Small intestine (tissue), 7 donors: ENCODE measurements around the gene SERP1. TPM values are rescaled to one million over a fixed set of nuclear protein-coding genes. Genes with fewer than 3 reads are reported as not detected.

Experiments
- DNase-seq, 2 donors: peaks; one replicate each; pipeline versions ENCODE4 v3.0.0 to v3.0.0-alpha.2; 2013
- FAIRE-seq: peaks from 2 replicates; lab custom pipeline; 2012; peaks lifted over from hg19 to GRCh38; lab: Jason Lieb, UNC
- H3K27ac ChIP-seq, 3 donors: one replicate each; pipeline ENCODE4 v1.5.1; 2013; ENCODE audit warnings: low read length in 2 of 3, mild to moderate bottlenecking in 2 of 3, control low read depth in 1 of 3, inconsistent platforms in 1 of 3, low read depth in 1 of 3, moderate library complexity in 1 of 3
- H3K27me3 ChIP-seq, 3 donors: one replicate each; pipeline ENCODE4 v1.6.1; 2013; ENCODE audit warnings: low read length in 3 of 3, inconsistent platforms in 1 of 3; ENCODE audit not compliant: control insufficient read depth in 3 of 3, insufficient read depth in 3 of 3
- H3K36me3 ChIP-seq, 3 donors: one replicate each; pipeline ENCODE4 v1.6.1; 2013; ENCODE audit warnings: low read length in 3 of 3, inconsistent platforms in 1 of 3, low read depth in 1 of 3, mild to moderate bottlenecking in 1 of 3, moderate library complexity in 1 of 3; ENCODE audit not compliant: control insufficient read depth in 3 of 3, insufficient read depth in 2 of 3
- H3K4me1 ChIP-seq, 3 donors: one replicate each; pipeline ENCODE4 v1.6.1; 2013; ENCODE audit warnings: low read length in 2 of 3, inconsistent platforms in 1 of 3, low read depth in 1 of 3, mild to moderate bottlenecking in 1 of 3, moderate library complexity in 1 of 3; ENCODE audit not compliant: control insufficient read depth in 3 of 3, insufficient read depth in 2 of 3
- H3K4me3 ChIP-seq, 3 donors: one replicate each; pipeline ENCODE4 v1.5.1; 2013; ENCODE audit warnings: low read length in 3 of 3, control low read depth in 1 of 3, inconsistent platforms in 1 of 3, low read depth in 1 of 3, mild to moderate bottlenecking in 1 of 3, moderate library complexity in 1 of 3
- H3K9me3 ChIP-seq, 2 donors: one replicate each; pipeline ENCODE4 v1.6.1; 2013; ENCODE audit warnings: low read depth in 1 of 2, low read length in 1 of 2; ENCODE audit not compliant: control insufficient read depth in 2 of 2, insufficient read depth in 1 of 2
- WGBS, 3 donors: extraction: QIAGEN DNeasy Blood & Tissue Kit; methylation state at CpG; one replicate each; pipeline ENCODE4 v1.1.7; 2013; 5-methylcytosine and 5-hydroxymethylcytosine counted together
- polyA plus RNA-seq, 4 donors: library from polyadenylated mRNA; stranded (reverse) in 3 of 4; unstranded in 1 of 4; fragments of 200-250 nt in 3 of 4; fragments of 120-200 nt in 1 of 4; gene quantifications; one replicate each; pipeline versions ENCODE4 v1.2.1 to v1.2.3, GENCODE V29; 2013
- donor health status: healthy with polysubstance abuse.
- donor health status: control.
- donor health status: control.
- donor health status: Bipolar disorder and iron deficiency.
- donor health status: healthy.

SERP1 gene
- polyA plus RNA-seq, 4 donors = 77.6 to 153 (median 122) TPM

GRCh38 chr3:150544726-150545125, 1.6 kb downstream of the SERP1 start:
- H3K9me3 ChIP-seq = no peaks in the 10 kb centered on the region
- peak overlapping the region in 2 of 3 donors; percentile 35 to 98 for H3K4me3 ChIP-seq
- no peaks in the 10 kb centered on the region for H3K27me3 ChIP-seq
- no peak for FAIRE-seq
- H3K36me3 ChIP-seq = peaks cover 0 to 5% (median 0%) of the 10 kb centered on the region in 3 donors
- peaks cover 3 to 12% (median 8%) of the 10 kb centered on the region in 3 donors for H3K4me1 ChIP-seq
- 0% methylated on average over 1 of the region's 1 CpG for WGBS, 3 donors
- H3K27ac ChIP-seq = peak overlapping the region in 1 of 3 donors; percentile 18
- DNase-seq = peak; percentile 18 to 20

GRCh38 chr3:150544041-150544440, 2.3 kb downstream of the SERP1 start:
- FAIRE-seq (no peak), DNase-seq (peak; percentile 28 to 41)
- Histone ChIP-seq H3K9me3 (no peaks in the 10 kb centered on the region), H3K27ac (no peak overlapping the region), H3K36me3 (peaks cover 0 to 3% (median 0%) of the 10 kb centered on the region in 3 donors), H3K4me1 (peaks cover 3 to 12% (median 8%) of the 10 kb centered on the region in 3 donors), H3K4me3 (no peak overlapping the region), H3K27me3 (no peaks in the 10 kb centered on the region)

GRCh38 chr3:150543531-150543930, 2.8 kb downstream of the SERP1 start:
- 58 to 73% (median 62%) methylated on average over 2 of the region's 2 CpGs for WGBS, 3 donors
- FAIRE-seq (no peak), DNase-seq (no peak)
- H3K4me3 ChIP-seq = no peak overlapping the region
- peaks cover 0 to 3% (median 0%) of the 10 kb centered on the region in 3 donors for H3K36me3 ChIP-seq
- H3K9me3 ChIP-seq = no peaks in the 10 kb centered on the region
- H3K27ac ChIP-seq = no peak overlapping the region
- peaks cover 3 to 12% (median 8%) of the 10 kb centered on the region in 3 donors for H3K4me1 ChIP-seq
- H3K27me3 ChIP-seq = no peaks in the 10 kb centered on the region

GRCh38 chr3:150543128-150543527, 3.2 kb downstream of the SERP1 start:
- Histone ChIP-seq H3K4me3 (no peak overlapping the region), H3K27me3 (no peaks in the 10 kb centered on the region), H3K4me1 (peaks cover 0 to 9% (median 8%) of the 10 kb centered on the region in 3 donors), H3K36me3 (no peaks in the 10 kb centered on the region), H3K27ac (no peak overlapping the region), H3K9me3 (no peaks in the 10 kb centered on the region)
- no peak for FAIRE-seq
- DNase-seq = no peak
- WGBS, 3 donors = 67 to 82% (median 77%) methylated on average over 3 of the region's 3 CpGs

- H3K27ac ChIP-seq = no peak overlapping the region
- WGBS, 3 donors = 79 to 83% (median 80%) methylated on average over 3 of the region's 3 CpGs
- H3K4me1 ChIP-seq = peaks cover 0 to 5% (median 4%) of the 10 kb centered on the region in 3 donors
- H3K4me3 ChIP-seq = no peak overlapping the region
- DNase-seq = no peak
- no peaks in the 10 kb centered on the region for H3K36me3 ChIP-seq
- H3K27me3 ChIP-seq = no peaks in the 10 kb centered on the region
- FAIRE-seq = no peak
- H3K9me3 ChIP-seq = no peaks in the 10 kb centered on the region
These were observed 5.3 kb downstream of the SERP1 start for GRCh38 chr3:150540991-150541390.

- DNase-seq = no peak
- Histone ChIP-seq H3K27me3 (no peaks in the 10 kb centered on the region), H3K27ac (no peak overlapping the region), H3K36me3 (no peaks in the 10 kb centered on the region), H3K4me3 (no peak overlapping the region), H3K4me1 (peaks cover 0 to 5% (median 4%) of the 10 kb centered on the region in 3 donors), H3K9me3 (no peaks in the 10 kb centered on the region)
- no peak for FAIRE-seq
- WGBS, 3 donors = 88 to 97% (median 92%) methylated on average over 2 of the region's 2 CpGs
These were observed 6.0 kb downstream of the SERP1 start for GRCh38 chr3:150540297-150540696.

- H3K4me1 ChIP-seq = peaks cover 0 to 2% (median 0%) of the 10 kb centered on the region in 3 donors
- DNase-seq (no peak), FAIRE-seq (no peak)
- H3K9me3 ChIP-seq = no peaks in the 10 kb centered on the region
- no peaks in the 10 kb centered on the region for H3K27me3 ChIP-seq
- H3K36me3 ChIP-seq = no peaks in the 10 kb centered on the region
- H3K27ac ChIP-seq = no peak overlapping the region
- no peak overlapping the region for H3K4me3 ChIP-seq
- 64 to 83% (median 69%) methylated on average over 10 of the region's 10 CpGs for WGBS, 3 donors
These were observed 7.7 kb downstream of the SERP1 start for GRCh38 chr3:150538324-150539208.

- Histone ChIP-seq H3K4me3 (no peak overlapping the region), H3K36me3 (no peaks in the 10 kb centered on the region), H3K27me3 (no peaks in the 10 kb centered on the region), H3K9me3 (no peaks in the 10 kb centered on the region), H3K4me1 (no peaks in the 10 kb centered on the region), H3K27ac (no peak overlapping the region)
- 79 to 83% (median 81%) methylated on average over 4 of the region's 4 CpGs for WGBS, 3 donors
- no peak for FAIRE-seq
- no peak for DNase-seq
These were observed 11.1 kb downstream of the SERP1 start for GRCh38 chr3:150535204-150535603.
